RWPE2 (cell line): ENCODE results near the gene SPAAR.

ENCODE experiments used
- ATAC-seq: fragments of 200-7000 bp; cut with Tn5 transposase; 3 replicates; pipeline ENCODE4 v1.9.1; 2021; ENCODE audit warnings: low read depth
- DNase-seq: peaks from one replicate; pipeline ENCODE4 v3.0.0-alpha.2; 2020; ENCODE audit warnings: low spot score
- H3K27ac ChIP-seq: fragments of 450-650 bp; 2 replicates; pipeline ENCODE4 v1.5.1; 2017; ENCODE audit warnings: mild to moderate bottlenecking; ENCODE audit not compliant: poor library complexity, severe bottlenecking
- H3K27me3 ChIP-seq: fragments of 250-450 bp; sonication (Bioruptor Pico); 2 replicates; pipeline ENCODE4 v1.5.1; 2021; ENCODE audit warnings: mild to moderate bottlenecking, moderate library complexity; ENCODE audit not compliant: insufficient read depth, poor library complexity, severe bottlenecking
- H3K36me3 ChIP-seq: fragments of 250-450 bp; sonication (Bioruptor Pico); 2 replicates; pipeline ENCODE4 v1.5.1; 2020; ENCODE audit warnings: low read depth, mild to moderate bottlenecking, moderate library complexity
- H3K4me1 ChIP-seq: fragments of 250-450 bp; sonication (Bioruptor Pico); 2 replicates; pipeline ENCODE4 v1.5.1; 2021; ENCODE audit warnings: mild to moderate bottlenecking, moderate library complexity; ENCODE audit not compliant: insufficient read depth, poor library complexity, severe bottlenecking
- H3K4me3 ChIP-seq: fragments of 250-450 bp; sonication (Bioruptor Pico); 2 replicates; pipeline ENCODE4 v1.5.1; 2021; ENCODE audit warnings: mild to moderate bottlenecking, moderate library complexity; ENCODE audit not compliant: severe bottlenecking
- H3K9me3 ChIP-seq: fragments of 250-450 bp; sonication (Bioruptor Pico); 2 replicates; pipeline ENCODE4 v1.5.1; 2021; ENCODE audit warnings: mild to moderate bottlenecking, moderate library complexity; ENCODE audit not compliant: severe bottlenecking
- TF ChIP-seq, protein P1 (sequence below): fragments of 450-650 bp; IDR thresholded peaks from one replicate; pipeline ENCODE4 v1.5.1; 2017; ENCODE audit warnings: mild to moderate bottlenecking, moderate library complexity; ENCODE audit not compliant: poor library complexity, severe bottlenecking

The SPAAR gene

DNA sequence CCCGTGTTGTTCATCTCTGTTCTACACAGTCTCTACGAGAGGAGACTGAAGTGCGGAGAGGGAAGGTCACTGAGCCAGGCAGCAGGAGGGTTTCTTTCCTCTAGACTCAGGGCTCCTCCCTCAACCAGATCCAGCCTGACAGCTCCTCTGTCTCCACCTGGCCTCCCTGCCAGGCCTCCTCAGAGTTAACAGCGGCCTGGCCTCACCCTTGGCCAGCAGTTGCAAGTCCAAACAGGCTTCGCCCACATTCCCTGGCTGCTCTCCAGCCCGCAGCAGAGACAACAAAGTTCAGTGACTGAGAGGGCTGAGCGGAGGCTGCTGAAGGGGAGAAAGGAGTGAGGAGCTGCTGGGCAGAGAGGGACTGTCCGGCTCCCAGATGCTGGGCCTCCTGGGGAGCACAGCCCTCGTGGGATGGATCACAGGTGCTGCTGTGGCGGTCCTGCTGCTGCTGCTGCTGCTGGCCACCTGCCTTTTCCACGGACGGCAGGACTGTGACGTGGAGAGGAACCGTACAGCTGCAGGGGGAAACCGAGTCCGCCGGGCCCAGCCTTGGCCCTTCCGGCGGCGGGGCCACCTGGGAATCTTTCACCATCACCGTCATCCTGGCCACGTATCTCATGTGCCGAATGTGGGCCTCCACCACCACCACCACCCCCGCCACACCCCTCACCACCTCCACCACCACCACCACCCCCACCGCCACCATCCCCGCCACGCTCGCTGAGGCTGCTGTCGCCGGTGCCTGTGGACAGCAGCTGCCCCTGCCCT is 3.2 kb upstream of the SPAAR start, which contains the start of gene HRCT1:
Gene HRCT1, plus strand, starts transcription at position 291 of the 768 bp plus-strand sequence. Its CDS starts 86 bp downstream, at position 377.
- no peak within 1 kb of the TSS for H3K4me3 ChIP-seq
- H3K4me1 ChIP-seq = peaks cover 44% of the 10 kb centered on the region
- H3K36me3 ChIP-seq = no peaks in the 10 kb centered on the region
- ATAC-seq = peak; percentile 55
- no peaks in the 10 kb centered on the region for H3K9me3 ChIP-seq
- H3K27ac ChIP-seq = peak within 1 kb of the TSS; percentile 99
- H3K27me3 ChIP-seq = no peaks in the 10 kb centered on the region
- DNase-seq = peak; percentile 94
- TF ChIP-seq, protein P1, sequence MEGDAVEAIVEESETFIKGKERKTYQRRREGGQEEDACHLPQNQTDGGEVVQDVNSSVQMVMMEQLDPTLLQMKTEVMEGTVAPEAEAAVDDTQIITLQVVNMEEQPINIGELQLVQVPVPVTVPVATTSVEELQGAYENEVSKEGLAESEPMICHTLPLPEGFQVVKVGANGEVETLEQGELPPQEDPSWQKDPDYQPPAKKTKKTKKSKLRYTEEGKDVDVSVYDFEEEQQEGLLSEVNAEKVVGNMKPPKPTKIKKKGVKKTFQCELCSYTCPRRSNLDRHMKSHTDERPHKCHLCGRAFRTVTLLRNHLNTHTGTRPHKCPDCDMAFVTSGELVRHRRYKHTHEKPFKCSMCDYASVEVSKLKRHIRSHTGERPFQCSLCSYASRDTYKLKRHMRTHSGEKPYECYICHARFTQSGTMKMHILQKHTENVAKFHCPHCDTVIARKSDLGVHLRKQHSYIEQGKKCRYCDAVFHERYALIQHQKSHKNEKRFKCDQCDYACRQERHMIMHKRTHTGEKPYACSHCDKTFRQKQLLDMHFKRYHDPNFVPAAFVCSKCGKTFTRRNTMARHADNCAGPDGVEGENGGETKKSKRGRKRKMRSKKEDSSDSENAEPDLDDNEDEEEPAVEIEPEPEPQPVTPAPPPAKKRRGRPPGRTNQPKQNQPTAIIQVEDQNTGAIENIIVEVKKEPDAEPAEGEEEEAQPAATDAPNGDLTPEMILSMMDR = no peak

DNA sequence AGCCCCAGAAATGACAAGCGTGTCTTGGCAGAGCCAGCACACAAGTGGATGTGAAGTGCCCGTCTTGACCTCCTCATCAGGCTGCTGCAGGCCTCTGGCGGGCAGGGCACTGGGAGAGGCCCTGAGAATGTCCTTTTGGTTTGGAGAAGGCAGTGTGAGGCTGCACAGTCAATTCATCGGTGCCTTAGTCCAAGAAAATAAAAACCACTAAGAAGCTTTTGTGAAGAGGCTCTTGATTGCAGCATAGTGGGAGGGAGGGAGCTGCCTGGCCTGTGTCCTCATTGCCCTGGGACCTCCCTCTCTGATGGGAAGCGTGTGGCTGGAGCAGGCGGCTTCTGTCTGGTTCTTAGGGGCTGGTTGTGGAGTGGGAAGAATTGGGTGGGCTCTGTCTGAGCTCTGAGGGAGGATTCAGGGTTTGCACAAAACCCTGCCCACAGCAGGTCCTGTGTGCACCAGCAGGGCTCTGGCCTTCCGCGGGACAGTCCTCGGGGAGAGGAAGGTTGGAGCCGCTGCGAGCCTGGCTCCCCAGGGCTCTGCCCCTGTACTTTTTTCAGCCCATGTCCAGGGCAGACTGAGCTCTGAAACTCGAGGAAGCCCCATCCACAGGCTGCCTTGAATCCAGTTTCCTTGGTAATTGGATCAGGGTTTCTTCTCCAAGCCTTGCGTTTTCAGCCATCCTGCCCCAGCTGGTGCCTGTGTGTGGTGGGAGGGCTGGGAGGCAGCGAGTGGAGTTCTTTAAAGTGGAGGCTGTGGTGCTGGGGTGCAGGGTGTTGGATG is 2.2 kb upstream of the SPAAR start:
- peaks cover 44% of the 10 kb centered on the region for H3K4me1 ChIP-seq
- no peak overlapping the region for H3K4me3 ChIP-seq
- no peaks in the 10 kb centered on the region for H3K36me3 ChIP-seq
- ATAC-seq = peak; percentile 17
- no peaks in the 10 kb centered on the region for H3K9me3 ChIP-seq
- peak overlapping the region; percentile 99 for H3K27ac ChIP-seq
- no peaks in the 10 kb centered on the region for H3K27me3 ChIP-seq
- no peak for DNase-seq
- TF ChIP-seq, protein P1 = no peak

DNA sequence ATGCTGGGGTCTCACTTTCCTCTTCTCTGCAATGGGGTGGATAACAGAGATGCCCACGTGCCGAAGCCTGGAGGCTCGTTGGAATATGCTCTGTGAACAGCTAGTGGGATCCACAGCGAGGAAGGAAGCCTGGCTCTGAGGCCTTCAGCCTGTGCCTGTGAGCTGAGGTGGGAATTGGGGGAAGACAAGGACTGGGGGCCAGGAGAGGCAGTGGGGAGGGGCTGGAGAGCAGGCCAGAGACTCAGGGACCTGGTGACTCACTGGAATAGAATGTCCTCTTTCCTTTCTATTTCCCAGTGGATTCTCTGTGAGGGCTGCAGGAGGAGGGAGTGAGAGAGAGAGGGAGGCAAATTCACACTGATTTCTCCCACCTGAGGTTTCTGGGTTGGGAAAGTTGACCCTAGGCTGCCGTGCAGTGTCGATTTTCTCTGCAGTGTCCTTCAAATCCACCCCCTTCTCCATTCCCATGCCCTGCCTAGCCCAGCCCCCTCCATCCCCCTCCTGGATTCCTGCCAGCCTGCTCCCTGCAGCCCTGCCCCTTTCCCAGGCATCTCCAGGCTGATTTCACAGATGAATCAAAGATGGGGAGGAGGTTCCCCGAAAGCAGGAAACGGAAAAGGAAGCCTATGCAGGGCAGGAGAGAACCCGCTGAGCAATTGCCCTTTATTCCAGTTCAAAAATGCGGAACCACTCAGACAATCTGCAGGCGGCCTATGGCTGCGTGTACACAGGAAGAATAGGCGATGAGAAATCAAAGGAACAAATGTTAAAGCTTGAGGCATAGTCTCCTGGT is 1.4 kb upstream of the SPAAR start:
- H3K27ac ChIP-seq = peak overlapping the region; percentile 99
- H3K4me1 ChIP-seq = peaks cover 44% of the 10 kb centered on the region
- no peaks in the 10 kb centered on the region for H3K9me3 ChIP-seq
- no peaks in the 10 kb centered on the region for H3K27me3 ChIP-seq
- ATAC-seq (peak; percentile 67), DNase-seq (peak; percentile 86)
- H3K36me3 ChIP-seq = no peaks in the 10 kb centered on the region
- no peak overlapping the region for H3K4me3 ChIP-seq
- TF ChIP-seq, protein P1 = no peak

DNA sequence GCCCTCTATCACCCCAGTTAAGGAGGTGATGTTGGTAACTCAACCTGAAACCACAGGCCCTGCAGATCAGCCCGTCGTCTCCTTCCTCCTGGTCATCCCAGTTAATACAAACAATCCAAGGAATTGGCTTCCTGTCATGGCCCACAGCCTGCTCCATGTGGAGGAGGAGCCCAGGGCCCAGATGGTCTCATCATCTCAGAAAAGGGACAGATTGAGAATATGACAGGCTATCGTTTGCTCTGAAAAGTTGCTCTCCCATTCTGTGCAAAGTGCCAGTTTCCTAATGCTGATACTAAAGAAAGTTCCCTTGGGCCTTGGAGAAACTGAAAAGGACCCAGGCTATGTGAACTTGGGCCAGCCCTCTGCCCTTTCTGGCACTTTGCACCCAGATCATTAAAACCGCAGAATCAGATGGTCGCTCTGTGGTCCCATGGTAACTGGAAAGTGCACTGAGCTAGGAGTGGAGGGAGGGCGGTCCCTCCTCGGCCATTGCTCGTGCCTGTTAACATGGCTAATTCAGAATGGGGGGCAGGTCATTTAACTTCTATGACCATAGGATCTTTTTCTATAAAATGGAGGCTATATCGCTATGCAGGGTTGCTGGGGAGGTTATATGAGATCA is 675 bp upstream of the SPAAR start:
- Histone ChIP-seq H3K36me3 (no peaks in the 10 kb centered on the region), H3K27ac (peak overlapping the region; percentile 99), H3K9me3 (no peaks in the 10 kb centered on the region), H3K4me1 (peaks cover 44% of the 10 kb centered on the region), H3K27me3 (no peaks in the 10 kb centered on the region), H3K4me3 (no peak overlapping the region)
- no peak; the same call in 1 of the 3 replicates for ATAC-seq
- no peak for DNase-seq
- TF ChIP-seq, protein P1 = no peak
